ENCODE measurements around the gene NHSL2. TPM values are rescaled to one million over a fixed set of nuclear protein-coding genes. Genes with fewer than 3 reads are reported as not detected.

Gene NHSL2
- total RNA-seq, 2 donors from 2014 or later, result 0.26 to 0.69 TPM

GRCh38 chrX:71998836-71999509, 88.3 kb downstream of the NHSL2 start:
- DNase-seq (peak; percentile 28 to 30), ATAC-seq (replicated peaks in 1 of 2) (peak in 1 of 2 donors; percentile 44)
- Mint-ChIP-seq H3K36me3 (ENCODE audit: insufficient read depth in 2 of 2) (no peaks in the 10 kb centered on the region), H3K27ac (no peak overlapping the region), H3K4me1 (ENCODE audit: low read depth) (no peaks in the 10 kb centered on the region), H3K4me3 (no peak overlapping the region), H3K9me3 (no peaks in the 10 kb centered on the region), H3K27me3 (ENCODE audit: low read depth) (peaks cover 57% of the 10 kb centered on the region)

DNA sequence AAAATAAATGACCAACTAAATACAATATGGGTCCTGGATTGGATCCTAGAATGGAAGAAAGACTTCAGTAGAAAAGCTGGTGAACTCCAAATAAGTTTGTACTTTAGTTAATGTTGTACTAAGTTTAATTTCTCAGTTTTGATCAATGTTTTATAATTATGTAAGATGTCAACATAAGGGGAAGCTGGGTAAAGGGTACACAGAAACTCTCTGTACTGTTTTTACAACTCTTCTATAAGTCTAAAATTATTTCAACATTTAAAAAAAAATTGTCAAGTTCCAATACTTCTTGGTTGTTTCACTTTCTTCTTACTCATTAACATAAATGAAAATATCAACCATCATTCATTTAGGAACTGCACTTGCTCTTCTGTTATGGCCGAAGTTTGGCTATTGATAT, 88.9 kb downstream of the NHSL2 start:
- Mint-ChIP-seq H3K27ac (no peak overlapping the region), H3K36me3 (ENCODE audit: insufficient read depth in 2 of 2) (no peaks in the 10 kb centered on the region), H3K9me3 (no peaks in the 10 kb centered on the region), H3K4me3 (no peak overlapping the region), H3K27me3 (ENCODE audit: low read depth) (peaks cover 57% of the 10 kb centered on the region), H3K4me1 (ENCODE audit: low read depth) (no peaks in the 10 kb centered on the region)
- DNase-seq (no peak), ATAC-seq (replicated peaks in 1 of 2) (no peak)

DNA sequence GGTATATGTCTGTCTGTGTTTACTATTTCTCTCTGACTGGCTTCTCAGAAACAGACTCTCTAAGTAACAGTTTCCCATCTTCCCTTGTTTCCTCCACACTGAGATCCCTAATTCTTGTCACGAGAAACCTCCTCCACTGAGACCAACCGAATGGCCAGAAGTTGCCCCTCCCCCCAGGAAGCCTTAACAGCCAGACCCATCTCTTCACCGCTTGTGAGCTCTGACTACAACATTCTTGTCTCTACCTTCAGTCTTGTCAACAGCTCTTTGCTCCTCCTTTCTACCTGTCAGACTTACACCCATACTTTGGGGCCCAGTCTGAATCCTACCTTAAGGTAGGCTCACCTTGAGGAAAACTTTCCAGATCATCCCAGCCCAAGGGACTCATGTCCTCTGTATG, 90.8 kb downstream of the NHSL2 start:
- ATAC-seq (replicated peaks in 1 of 2), result no peak
- Mint-ChIP-seq H3K4me3 (no peak overlapping the region), H3K4me1 (ENCODE audit: low read depth) (no peaks in the 10 kb centered on the region), H3K9me3 (no peaks in the 10 kb centered on the region), H3K27ac (no peak overlapping the region), H3K27me3 (ENCODE audit: low read depth) (peaks cover 53% of the 10 kb centered on the region), H3K36me3 (ENCODE audit: insufficient read depth in 2 of 2) (no peaks in the 10 kb centered on the region)
- DNase-seq, result no peak

- Mint-ChIP-seq H3K27me3 (ENCODE audit: low read depth) (peaks cover 58% of the 10 kb centered on the region), H3K36me3 (ENCODE audit: insufficient read depth in 2 of 2) (no peaks in the 10 kb centered on the region), H3K9me3 (no peaks in the 10 kb centered on the region), H3K27ac (no peak overlapping the region), H3K4me3 (no peak overlapping the region), H3K4me1 (ENCODE audit: low read depth) (no peaks in the 10 kb centered on the region)
- ATAC-seq (replicated peaks in 1 of 2), result no peak
- no peak for DNase-seq
These were observed 91.3 kb downstream of the NHSL2 start for GRCh38 chrX:72001906-72002305.

- Mint-ChIP-seq H3K4me3 (no peak overlapping the region), H3K4me1 (ENCODE audit: low read depth) (no peaks in the 10 kb centered on the region), H3K36me3 (ENCODE audit: insufficient read depth in 2 of 2) (no peaks in the 10 kb centered on the region), H3K27me3 (ENCODE audit: low read depth) (peaks cover 65% of the 10 kb centered on the region), H3K27ac (no peak overlapping the region), H3K9me3 (no peaks in the 10 kb centered on the region)
- no peak for ATAC-seq (replicated peaks in 1 of 2)
- DNase-seq, result no peak
These were observed 92.2 kb downstream of the NHSL2 start for GRCh38 chrX:72002875-72003274.

DNA sequence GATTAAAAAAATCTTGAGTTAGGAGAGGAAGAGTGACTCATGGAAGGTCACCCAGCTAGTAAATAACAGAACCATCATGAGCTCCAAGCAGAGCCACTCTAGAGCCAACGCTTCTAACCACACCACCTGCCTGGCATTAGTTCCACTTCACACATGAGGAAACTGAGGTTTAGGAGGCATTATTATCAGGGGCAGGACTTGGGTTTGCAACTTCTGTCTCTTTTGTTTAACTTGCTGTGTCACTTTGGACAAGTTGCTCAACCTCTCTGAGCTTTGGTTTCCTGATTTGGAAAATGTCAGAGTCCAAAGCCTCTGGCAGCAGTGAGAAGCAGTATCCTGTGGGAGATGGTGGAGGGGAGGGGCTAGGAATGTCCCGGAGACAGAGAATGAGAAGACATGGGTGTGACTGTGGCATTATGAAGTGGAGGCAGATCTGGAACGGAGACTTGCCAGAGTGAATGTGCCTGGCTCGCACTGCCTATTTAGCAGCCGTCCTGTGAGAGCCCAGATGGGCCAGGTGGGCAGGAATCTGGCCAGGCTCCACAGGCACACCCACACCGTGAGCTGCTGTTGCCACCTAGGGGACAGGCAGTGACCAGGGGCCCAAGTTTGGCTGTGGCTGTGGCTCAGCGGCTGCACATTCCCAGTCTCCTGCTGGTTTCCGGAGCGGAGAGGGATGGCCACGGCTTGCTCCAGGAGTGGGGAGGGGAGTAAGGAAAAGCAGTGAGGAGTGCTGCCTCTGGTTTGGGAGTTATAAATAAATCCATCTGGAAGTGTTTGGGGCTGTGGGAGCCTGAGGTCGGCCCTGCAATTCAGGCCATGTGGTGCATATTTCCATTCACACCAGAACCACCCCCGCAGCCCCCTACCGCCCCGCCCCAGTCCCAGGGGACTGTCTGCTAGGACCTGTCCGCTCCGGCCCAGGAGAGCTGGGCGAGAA, 93.4 kb downstream of the NHSL2 start:
- no peaks in the 10 kb centered on the region for H3K36me3 Mint-ChIP-seq (ENCODE audit: insufficient read depth in 2 of 2)
- H3K4me3 Mint-ChIP-seq, result no peak overlapping the region
- ATAC-seq (replicated peaks in 1 of 2), result no peak
- H3K9me3 Mint-ChIP-seq, result no peaks in the 10 kb centered on the region
- H3K27me3 Mint-ChIP-seq (ENCODE audit: low read depth), result peaks cover 66% of the 10 kb centered on the region
- H3K27ac Mint-ChIP-seq, result no peak overlapping the region
- DNase-seq, result no peak
- no peaks in the 10 kb centered on the region for H3K4me1 Mint-ChIP-seq (ENCODE audit: low read depth)

- ATAC-seq (replicated peaks in 1 of 2) (no peak), DNase-seq (no peak)
- Mint-ChIP-seq H3K4me3 (no peak overlapping the region), H3K27ac (no peak overlapping the region), H3K9me3 (no peaks in the 10 kb centered on the region), H3K4me1 (ENCODE audit: low read depth) (no peaks in the 10 kb centered on the region), H3K27me3 (ENCODE audit: low read depth) (peaks cover 71% of the 10 kb centered on the region), H3K36me3 (ENCODE audit: insufficient read depth in 2 of 2) (peaks cover 0 to 2% of the 10 kb centered on the region in 2 donors)
These were observed 94.4 kb downstream of the NHSL2 start for GRCh38 chrX:72005046-72005445.

- no peak for DNase-seq
- Mint-ChIP-seq H3K4me3 (no peak overlapping the region), H3K27ac (no peak overlapping the region), H3K27me3 (ENCODE audit: low read depth) (peaks cover 63% of the 10 kb centered on the region), H3K9me3 (no peaks in the 10 kb centered on the region), H3K36me3 (ENCODE audit: insufficient read depth in 2 of 2) (peaks cover 0 to 2% of the 10 kb centered on the region in 2 donors), H3K4me1 (ENCODE audit: low read depth) (no peaks in the 10 kb centered on the region)
- no peak for ATAC-seq (replicated peaks in 1 of 2)
These were observed 95.8 kb downstream of the NHSL2 start for GRCh38 chrX:72006461-72006860.

DNA sequence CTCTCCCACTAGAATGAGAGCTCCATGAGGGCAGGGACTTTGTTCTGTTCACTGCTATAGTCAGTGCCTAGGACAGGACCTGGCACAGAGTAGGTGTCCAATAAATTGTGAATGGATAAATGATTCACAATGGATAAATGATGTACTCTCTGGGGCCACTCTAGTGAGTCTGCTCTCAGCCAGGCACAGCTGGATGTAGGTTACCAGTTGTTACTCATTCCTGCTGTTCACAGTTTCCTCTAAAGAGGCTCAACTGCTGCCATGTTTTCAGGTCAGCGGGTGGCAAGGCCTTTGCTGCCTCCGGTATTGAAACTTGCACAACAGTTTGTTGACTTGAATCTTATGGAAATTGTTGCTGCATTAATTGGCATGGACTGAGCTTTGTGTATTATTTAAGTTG, 99.1 kb downstream of the NHSL2 start:
- H3K9me3 Mint-ChIP-seq, result no peaks in the 10 kb centered on the region
- H3K4me3 Mint-ChIP-seq, result no peak overlapping the region
- H3K4me1 Mint-ChIP-seq (ENCODE audit: low read depth), result no peaks in the 10 kb centered on the region
- ATAC-seq (replicated peaks in 1 of 2) (no peak), DNase-seq (no peak)
- H3K27ac Mint-ChIP-seq, result no peak overlapping the region
- H3K36me3 Mint-ChIP-seq (ENCODE audit: insufficient read depth in 2 of 2), result peaks cover 0 to 2% of the 10 kb centered on the region in 2 donors
- peaks cover 71% of the 10 kb centered on the region for H3K27me3 Mint-ChIP-seq (ENCODE audit: low read depth)

DNA sequence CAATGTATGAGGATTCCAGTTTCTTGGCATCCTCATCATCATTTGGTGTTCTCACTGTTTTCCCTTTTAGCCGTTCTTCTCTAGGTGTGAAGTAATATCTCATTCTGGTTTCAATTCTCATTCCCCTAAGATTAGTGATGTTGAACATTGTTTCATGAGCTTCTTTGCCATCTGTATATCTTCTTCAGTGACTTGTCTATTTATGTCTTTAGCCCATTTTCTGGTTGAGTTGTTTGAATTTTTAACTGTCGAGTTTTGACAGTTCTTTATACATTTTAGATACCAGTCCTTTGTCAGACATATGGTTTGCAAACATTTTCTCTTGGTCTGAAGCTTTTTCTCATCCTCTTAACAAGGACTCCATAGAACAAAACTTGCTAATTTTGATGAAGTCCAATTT, 101.1 kb downstream of the NHSL2 start:
- Mint-ChIP-seq H3K4me3 (no peak overlapping the region), H3K4me1 (ENCODE audit: low read depth) (no peaks in the 10 kb centered on the region), H3K9me3 (no peaks in the 10 kb centered on the region), H3K27ac (no peak overlapping the region), H3K27me3 (ENCODE audit: low read depth) (peaks cover 74% of the 10 kb centered on the region), H3K36me3 (ENCODE audit: insufficient read depth in 2 of 2) (peaks cover 0 to 2% of the 10 kb centered on the region in 2 donors)
- no peak for ATAC-seq (replicated peaks in 1 of 2)
- DNase-seq, result no peak

DNA sequence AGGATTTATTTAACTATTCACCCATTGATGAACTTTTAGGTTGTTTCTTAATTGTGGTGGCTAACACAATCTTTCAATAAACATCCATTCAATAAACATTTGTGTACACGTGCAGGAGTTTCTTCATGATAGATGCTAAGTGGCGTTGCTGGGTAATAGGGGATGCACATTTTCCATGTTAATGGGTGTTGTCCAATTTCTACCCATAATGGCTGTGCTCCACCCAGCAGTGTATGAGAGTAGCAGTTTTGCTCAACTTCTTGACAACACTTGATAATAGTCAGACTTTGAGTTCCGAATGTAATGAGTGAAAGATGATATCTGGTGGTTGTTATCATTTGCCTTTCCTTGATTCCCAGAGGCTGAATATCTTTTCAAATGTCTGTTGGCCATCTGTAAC, 104.7 kb downstream of the NHSL2 start:
- DNase-seq (no peak), ATAC-seq (replicated peaks in 1 of 2) (no peak)
- Mint-ChIP-seq H3K4me3 (no peak overlapping the region), H3K36me3 (ENCODE audit: insufficient read depth in 2 of 2) (no peaks in the 10 kb centered on the region), H3K9me3 (no peaks in the 10 kb centered on the region), H3K27me3 (ENCODE audit: low read depth) (peaks cover 77% of the 10 kb centered on the region), H3K27ac (no peak overlapping the region), H3K4me1 (ENCODE audit: low read depth) (peaks cover 9% of the 10 kb centered on the region)

- no peak for DNase-seq
- H3K27ac Mint-ChIP-seq, result no peak overlapping the region
- no peaks in the 10 kb centered on the region for H3K9me3 Mint-ChIP-seq
- no peaks in the 10 kb centered on the region for H3K36me3 Mint-ChIP-seq (ENCODE audit: insufficient read depth in 2 of 2)
- ATAC-seq (replicated peaks in 1 of 2), result no peak
- H3K4me1 Mint-ChIP-seq (ENCODE audit: low read depth), result peaks cover 26% of the 10 kb centered on the region
- H3K4me3 Mint-ChIP-seq, result no peak overlapping the region
- H3K27me3 Mint-ChIP-seq (ENCODE audit: low read depth), result peaks cover 78% of the 10 kb centered on the region
These were observed 106.5 kb downstream of the NHSL2 start for GRCh38 chrX:72016881-72017783.

Measured in activated T-cell treated with anti-CD3 and anti-CD28 coated beads, Interleukin-2, amount 50 U/mL, for 72 hours (primary cell).